DND-41 (cell line): Measurements from ENCODE around the gene RDH16.

Source experiments
- CTCF ChIP-seq: IDR thresholded peaks from 2 replicates; pipeline ENCODE4 v1.5.1; 2012; ENCODE audit warnings: borderline replicate concordance, low read length, moderate library complexity, mild to moderate bottlenecking; ENCODE audit not compliant: poor library complexity, severe bottlenecking; ENCODE audit errors: extremely low read depth
- EZH2 ChIP-seq: IDR thresholded peaks from 3 replicates; pipeline ENCODE4 v1.6.1; 2012; ENCODE audit warnings: borderline replicate concordance, low read depth, mild to moderate bottlenecking, moderate library complexity, low read length, inconsistent platforms; ENCODE audit not compliant: severe bottlenecking

DNA sequence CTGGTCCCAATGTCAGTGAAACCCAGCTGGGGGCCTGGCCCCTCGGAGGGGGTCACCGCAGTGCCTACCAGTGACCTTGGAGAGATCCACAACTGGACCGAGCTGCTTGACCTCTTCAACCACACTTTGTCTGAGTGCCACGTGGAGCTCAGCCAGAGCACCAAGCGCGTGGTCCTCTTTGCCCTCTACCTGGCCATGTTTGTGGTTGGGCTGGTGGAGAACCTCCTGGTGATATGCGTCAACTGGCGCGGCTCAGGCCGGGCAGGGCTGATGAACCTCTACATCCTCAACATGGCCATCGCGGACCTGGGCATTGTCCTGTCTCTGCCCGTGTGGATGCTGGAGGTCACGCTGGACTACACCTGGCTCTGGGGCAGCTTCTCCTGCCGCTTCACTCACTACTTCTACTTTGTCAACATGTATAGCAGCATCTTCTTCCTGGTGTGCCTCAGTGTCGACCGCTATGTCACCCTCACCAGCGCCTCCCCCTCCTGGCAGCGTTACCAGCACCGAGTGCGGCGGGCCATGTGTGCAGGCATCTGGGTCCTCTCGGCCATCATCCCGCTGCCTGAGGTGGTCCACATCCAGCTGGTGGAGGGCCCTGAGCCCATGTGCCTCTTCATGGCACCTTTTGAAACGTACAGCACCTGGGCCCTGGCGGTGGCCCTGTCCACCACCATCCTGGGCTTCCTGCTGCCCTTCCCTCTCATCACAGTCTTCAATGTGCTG, 38.0 kb upstream of the RDH16 start:
- TF ChIP-seq CTCF, result no peak
- TF ChIP-seq EZH2, result no peak
